ENCODE results near the gene CD164L2.

The CD164L2 gene

GRCh38 chr1:27402349-27402754 lies 19.2 kb upstream of the CD164L2 start:
- Histone ChIP-seq H3K4me3 (ENCODE audit: low read depth, low read length) (no peak overlapping the region), H3K27me3 (ENCODE audit: control insufficient read depth, insufficient read depth, low read length) (no peaks in the 10 kb centered on the region), H3K27ac (peak overlapping the region; percentile 67), H3K9ac (no peak overlapping the region), H3K36me3 (ENCODE audit: control insufficient read depth, insufficient read depth, low read length) (no peaks in the 10 kb centered on the region), H3K79me2 (no peaks in the 10 kb centered on the region), H3K9me3 (ENCODE audit: control insufficient read depth, low read length) (no peaks in the 10 kb centered on the region), H3K4me1 (peaks cover 4% of the 10 kb centered on the region), H3K4me2 (ENCODE audit: low read length) (no peak overlapping the region), H2AFZ (no peak overlapping the region)
- TF ChIP-seq, protein P1, sequence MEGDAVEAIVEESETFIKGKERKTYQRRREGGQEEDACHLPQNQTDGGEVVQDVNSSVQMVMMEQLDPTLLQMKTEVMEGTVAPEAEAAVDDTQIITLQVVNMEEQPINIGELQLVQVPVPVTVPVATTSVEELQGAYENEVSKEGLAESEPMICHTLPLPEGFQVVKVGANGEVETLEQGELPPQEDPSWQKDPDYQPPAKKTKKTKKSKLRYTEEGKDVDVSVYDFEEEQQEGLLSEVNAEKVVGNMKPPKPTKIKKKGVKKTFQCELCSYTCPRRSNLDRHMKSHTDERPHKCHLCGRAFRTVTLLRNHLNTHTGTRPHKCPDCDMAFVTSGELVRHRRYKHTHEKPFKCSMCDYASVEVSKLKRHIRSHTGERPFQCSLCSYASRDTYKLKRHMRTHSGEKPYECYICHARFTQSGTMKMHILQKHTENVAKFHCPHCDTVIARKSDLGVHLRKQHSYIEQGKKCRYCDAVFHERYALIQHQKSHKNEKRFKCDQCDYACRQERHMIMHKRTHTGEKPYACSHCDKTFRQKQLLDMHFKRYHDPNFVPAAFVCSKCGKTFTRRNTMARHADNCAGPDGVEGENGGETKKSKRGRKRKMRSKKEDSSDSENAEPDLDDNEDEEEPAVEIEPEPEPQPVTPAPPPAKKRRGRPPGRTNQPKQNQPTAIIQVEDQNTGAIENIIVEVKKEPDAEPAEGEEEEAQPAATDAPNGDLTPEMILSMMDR (IDR thresholded peaks at IDR 0.05), result peak; percentile 52

GRCh38 chr1:27400963-27401341 lies 17.8 kb upstream of the CD164L2 start:
- H3K4me2 ChIP-seq (ENCODE audit: low read length), result no peak overlapping the region
- H2AFZ ChIP-seq, result no peak overlapping the region
- H3K9ac ChIP-seq, result no peak overlapping the region
- H3K9me3 ChIP-seq (ENCODE audit: control insufficient read depth, low read length), result no peaks in the 10 kb centered on the region
- TF ChIP-seq, protein P1 (IDR thresholded peaks at IDR 0.05), result no peak
- H3K36me3 ChIP-seq (ENCODE audit: control insufficient read depth, insufficient read depth, low read length), result no peaks in the 10 kb centered on the region
- H3K4me1 ChIP-seq, result peaks cover 4% of the 10 kb centered on the region
- no peak overlapping the region for H3K4me3 ChIP-seq (ENCODE audit: low read depth, low read length)
- no peaks in the 10 kb centered on the region for H3K27me3 ChIP-seq (ENCODE audit: control insufficient read depth, insufficient read depth, low read length)
- H3K27ac ChIP-seq, result no peak overlapping the region
- H3K79me2 ChIP-seq, result no peaks in the 10 kb centered on the region

DNA sequence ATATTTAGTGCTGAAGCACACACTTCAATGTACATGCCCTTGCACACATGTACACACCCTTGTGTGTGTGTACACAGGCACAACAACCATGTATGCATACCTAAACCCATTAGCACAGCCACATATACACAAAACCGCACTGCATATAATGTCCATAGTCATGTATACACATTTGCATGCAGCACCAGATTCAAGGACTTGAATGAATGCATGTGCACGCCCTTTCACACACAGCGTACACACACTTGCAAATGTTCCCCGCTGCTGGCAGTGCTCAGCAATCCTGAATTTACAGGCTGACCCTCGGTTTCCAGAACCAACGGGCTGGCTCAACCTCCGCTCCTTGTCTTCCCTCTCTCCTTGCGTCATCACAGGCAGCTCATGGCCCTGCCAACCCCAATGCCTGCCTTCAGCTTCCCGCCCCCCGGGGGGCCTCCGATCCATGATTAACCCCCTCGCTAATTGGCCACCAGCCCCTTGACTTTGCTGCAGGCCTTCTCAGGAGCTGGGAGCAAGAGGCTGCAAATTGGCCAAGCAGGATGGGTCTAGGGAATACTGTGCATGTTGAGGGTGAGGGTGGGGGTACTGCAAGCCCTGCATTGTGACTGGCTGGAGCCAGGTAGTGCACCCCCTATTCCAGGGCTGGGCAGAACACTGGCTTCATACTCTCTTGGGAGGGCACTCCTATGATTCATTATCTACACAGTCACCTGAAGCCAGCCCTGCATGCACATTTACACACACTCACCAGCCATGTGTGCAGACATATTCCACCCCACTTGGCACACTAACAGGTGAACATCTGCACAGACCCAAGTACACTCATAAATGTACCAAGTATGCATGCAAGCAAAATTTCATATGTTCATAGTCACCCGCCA lies 17.2 kb upstream of the CD164L2 start:
- H3K27ac ChIP-seq, result no peak overlapping the region
- no peak overlapping the region for H3K4me3 ChIP-seq (ENCODE audit: low read depth, low read length)
- H3K9ac ChIP-seq, result no peak overlapping the region
- H3K79me2 ChIP-seq, result no peaks in the 10 kb centered on the region
- TF ChIP-seq, protein P1 (IDR thresholded peaks at IDR 0.05), result no peak
- H3K36me3 ChIP-seq (ENCODE audit: control insufficient read depth, insufficient read depth, low read length), result no peaks in the 10 kb centered on the region
- no peak overlapping the region for H2AFZ ChIP-seq
- H3K27me3 ChIP-seq (ENCODE audit: control insufficient read depth, insufficient read depth, low read length), result no peaks in the 10 kb centered on the region
- H3K4me1 ChIP-seq, result peaks cover 4% of the 10 kb centered on the region
- H3K9me3 ChIP-seq (ENCODE audit: control insufficient read depth, low read length), result no peaks in the 10 kb centered on the region
- H3K4me2 ChIP-seq (ENCODE audit: low read length), result no peak overlapping the region

- Histone ChIP-seq H3K4me3 (ENCODE audit: low read depth, low read length) (no peak overlapping the region), H3K79me2 (no peaks in the 10 kb centered on the region), H3K27ac (no peak overlapping the region), H3K4me1 (peaks cover 4% of the 10 kb centered on the region), H3K27me3 (ENCODE audit: control insufficient read depth, insufficient read depth, low read length) (no peaks in the 10 kb centered on the region), H3K36me3 (ENCODE audit: control insufficient read depth, insufficient read depth, low read length) (no peaks in the 10 kb centered on the region), H3K9me3 (ENCODE audit: control insufficient read depth, low read length) (no peaks in the 10 kb centered on the region), H3K9ac (no peak overlapping the region), H3K4me2 (ENCODE audit: low read length) (no peak overlapping the region), H2AFZ (no peak overlapping the region)
- TF ChIP-seq, protein P1 (IDR thresholded peaks at IDR 0.05), result no peak
Measured at GRCh38 chr1:27399251-27400025, 16.3 kb upstream of the CD164L2 start.
